ENCODE results near the gene BEND3. TPM values are rescaled to one million over a fixed set of nuclear protein-coding genes. Genes with fewer than 3 reads are reported as not detected.
"Not testable (repeated sequence)": the region's sequence is repeated elsewhere in the genome, so short reads cannot be mapped to it uniquely, and the experiment has no call there.

The BEND3 gene
- polyA plus RNA-seq, 1 donor, result 3.1 TPM

DNA sequence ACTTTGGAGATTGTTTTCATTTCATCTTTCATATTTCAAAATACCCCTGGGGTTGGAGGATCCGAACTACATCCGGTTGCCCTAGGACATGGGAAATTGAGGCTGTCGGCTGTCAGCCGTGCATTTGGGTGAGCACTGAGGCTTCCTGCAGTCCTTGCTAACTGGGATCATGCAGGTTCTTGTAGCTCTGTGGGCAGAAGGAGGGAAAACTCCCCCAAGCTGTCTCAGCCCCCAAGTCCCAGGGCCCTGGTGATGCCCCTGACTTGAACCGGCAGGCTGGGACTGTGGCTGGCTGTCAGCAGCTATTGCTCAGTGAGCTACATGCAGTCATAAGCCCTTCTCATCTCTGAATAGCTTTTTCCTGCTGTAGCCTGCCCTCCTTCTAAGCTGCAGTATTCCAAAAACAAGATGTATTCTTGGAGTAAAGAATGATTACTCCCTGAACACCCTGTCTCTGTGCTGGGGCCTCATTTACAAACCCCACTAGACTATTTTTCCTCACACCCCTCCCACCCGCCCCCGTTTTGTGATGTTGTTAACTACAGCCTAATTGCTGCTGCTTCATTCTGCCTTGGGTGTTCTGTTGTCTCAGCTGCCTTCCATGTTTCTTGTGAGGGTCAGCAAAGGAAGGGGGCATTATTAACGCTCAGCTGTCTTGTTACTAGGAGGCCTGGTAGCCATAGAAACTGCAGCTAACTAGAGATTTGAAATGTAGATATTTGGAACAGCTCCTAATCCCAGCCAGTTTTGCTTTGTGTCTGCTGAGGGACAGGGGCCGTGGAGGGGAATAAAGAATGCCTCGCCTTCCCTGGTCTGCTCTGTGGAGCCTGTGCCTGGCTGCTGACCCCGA is 69.3 kb downstream of the BEND3 start:
- no peak for DNase-seq (ENCODE audit: low read depth)

DNA sequence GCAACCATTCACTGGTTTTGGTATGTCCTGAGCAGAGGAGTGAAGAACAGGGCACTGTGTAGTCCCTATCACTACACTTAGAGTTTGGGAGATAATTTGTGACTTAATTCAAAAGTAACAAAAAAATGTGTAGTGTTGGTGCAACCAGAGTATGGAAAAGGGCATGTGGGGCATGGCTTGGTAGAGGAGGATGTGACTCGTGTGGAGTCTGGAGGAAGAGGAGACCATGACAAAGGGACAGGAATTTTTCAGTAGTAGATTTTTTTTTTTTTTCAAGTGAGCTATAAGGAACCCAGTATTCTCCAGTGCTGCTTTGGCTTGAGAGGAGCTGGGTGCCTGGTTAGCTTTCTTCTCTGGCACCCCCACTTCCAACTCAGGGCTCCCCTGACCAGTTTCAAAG is 82.2 kb downstream of the BEND3 start:
- DNase-seq (ENCODE audit: low read depth), result no peak

DNA sequence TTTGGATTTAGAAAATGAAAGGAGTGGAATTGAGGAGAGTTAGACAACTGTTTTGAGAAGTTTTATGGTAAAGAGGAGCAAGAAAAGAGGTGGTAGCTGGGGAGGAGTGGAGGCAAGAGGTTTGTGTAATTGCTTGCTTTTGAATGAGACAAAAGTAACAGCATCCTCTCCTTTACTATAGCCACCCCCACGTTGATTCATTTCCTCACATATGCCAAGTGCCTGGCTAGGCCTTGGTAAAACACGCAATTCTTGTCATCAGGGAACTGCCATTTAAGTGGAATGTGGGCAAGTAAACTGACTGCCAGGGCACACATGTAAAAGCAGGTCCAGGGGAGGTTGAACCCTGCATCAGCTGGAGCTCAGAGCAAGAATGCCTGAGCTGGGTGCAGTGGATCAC is 83.3 kb downstream of the BEND3 start:
- no peak for DNase-seq (ENCODE audit: low read depth)

DNA sequence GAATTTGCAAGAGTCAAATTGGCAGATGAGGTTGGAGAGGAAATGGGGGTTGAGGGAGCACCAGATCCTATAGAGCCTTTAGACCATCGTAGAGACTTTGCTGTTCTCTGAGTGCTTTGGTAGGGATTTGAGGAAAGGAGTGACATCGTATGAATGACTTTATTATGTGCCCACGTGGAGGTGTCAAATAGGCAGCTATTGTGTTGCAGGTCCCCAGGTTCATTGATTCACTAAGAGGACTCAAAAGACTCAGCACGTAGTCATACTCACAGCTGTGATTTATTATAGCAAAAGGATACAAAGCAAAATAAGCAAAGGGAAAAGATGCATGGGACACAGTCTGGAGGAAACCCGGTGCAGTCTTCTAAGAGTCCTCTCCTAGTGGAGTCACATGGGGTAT is 85.2 kb downstream of the BEND3 start:
- DNase-seq (ENCODE audit: low read depth), result no peak

DNA sequence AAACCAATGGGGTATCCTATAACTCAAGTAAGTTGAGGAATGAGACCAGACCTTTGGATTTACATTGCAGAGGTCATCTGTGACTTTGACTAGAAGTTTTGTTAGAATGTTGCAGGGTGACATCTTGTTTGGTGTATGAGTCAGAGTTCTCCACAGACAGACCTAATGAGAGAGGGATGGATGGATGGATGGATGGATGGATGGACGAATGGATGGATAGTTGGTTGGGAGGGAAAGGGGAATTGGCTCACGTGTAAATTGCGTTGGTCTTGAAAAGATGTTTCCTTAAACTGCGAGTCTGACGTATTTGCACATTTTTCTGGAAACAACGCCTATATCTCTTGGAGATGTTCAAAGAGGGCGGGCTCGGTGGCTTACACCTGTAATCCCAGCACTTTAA is 88.3 kb downstream of the BEND3 start:
- no peak for DNase-seq (ENCODE audit: low read depth)

DNA sequence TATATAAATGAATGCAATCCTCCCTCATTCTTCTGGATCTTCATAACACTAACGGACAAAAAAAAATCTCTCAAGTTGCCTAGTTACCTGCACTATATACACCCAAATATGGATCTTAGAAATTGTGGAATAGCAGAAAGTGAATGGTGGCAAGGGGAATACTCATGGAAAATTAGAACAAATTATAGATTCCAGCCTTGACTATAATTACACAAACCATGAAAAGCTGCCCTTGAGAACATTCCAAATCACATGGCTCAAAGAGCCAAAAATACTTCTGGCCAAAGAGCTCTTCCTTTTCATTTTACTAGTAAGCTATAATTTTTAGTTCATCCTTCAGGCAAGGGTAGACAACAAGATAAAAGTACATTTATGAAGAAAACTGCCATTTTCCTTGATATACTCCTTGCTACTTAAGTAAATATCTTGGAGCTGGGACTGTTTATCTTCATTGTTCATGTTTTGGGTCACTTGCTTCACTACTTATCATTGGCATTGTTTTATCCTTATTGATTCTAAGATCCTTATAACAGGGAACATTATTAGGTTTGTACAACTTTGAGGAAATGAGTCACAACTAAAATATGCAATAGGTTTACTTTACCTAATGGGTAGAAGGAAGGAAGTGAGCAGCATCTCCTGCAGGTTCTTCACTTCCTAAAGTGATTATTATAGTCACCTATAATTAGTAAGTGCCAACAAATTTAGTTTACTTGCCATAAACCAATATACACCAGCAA is 93.7 kb downstream of the BEND3 start:
- no peak for DNase-seq (ENCODE audit: low read depth)

DNA sequence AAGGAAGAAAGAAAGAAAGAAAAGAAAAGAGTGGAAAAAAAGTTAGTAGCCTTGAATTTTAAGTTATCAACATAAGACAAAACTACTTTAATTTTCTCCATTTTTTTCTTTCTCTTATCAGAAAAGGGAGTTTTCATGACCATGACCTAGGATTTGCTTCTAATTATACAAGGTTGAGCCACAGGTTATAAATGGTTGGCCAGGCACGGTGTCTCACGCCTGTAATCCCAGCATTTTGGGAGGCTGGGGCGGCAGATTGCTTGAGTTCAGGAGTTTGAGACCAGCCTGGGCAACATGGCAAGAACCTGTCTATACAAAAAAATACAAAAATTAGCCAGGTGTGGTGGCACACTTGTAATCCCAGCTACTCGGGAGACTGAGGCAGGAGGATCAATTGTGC is 95.1 kb downstream of the BEND3 start:
- no peak for DNase-seq (ENCODE audit: low read depth)

DNA sequence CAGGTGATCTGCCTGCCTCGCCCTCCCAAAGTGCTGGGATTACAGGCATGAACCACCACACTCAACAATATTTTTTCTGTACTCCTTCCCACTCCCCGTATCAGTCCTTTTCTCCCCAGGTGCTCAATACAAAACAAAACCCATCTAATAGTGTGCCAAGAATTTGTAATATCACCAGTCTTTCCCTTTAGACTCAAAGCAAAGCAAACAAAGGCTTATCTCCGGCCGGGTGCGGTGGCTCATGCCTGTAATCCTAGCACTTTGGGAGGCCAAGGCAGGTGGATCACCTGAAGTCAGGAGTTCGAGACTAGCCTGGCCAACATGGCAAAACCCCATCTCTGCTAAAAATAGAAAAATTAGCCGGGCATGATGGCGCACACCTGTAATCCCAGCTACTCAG is 95.7 kb downstream of the BEND3 start:
- not testable (repeated sequence) for DNase-seq (ENCODE audit: low read depth)

DNA sequence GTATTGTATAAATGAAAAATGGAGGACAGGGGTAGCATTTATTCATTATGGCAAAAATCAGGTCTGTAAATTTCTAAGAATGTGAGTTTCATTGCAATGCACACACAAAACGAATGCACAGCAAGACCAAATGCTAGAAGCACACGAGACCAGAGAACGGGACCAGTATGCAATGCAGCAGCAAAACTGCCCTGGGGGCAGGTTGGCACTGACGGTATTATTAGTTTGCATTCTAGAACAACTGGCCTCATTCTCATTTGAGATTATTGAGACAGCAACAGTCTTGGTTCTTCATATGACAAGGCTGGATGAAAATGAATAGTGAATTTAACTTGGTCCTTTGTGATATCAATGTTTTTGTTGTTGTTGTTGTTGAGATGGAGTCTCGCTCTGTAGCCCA is 96.3 kb downstream of the BEND3 start:
- DNase-seq (ENCODE audit: low read depth), result no peak

Other genes with a start within 250 kb of the BEND3 start
- gene CD24, start 140.8 kb downstream of the BEND3 start, polyA plus RNA-seq (ENCODE audit: insufficient read length), result 10.1 TPM
- gene MTRES1, start 87.3 kb downstream of the BEND3 start, polyA plus RNA-seq (ENCODE audit: insufficient read length), result 21.5 TPM

Measured in forelimb muscle (tissue), 1 donor.